Small intestine (tissue), 7 donors: ENCODE results near the gene SYNE1. TPM values are rescaled to one million over a fixed set of nuclear protein-coding genes. Genes with fewer than 3 reads are reported as not detected.
A peak's percentile ranks its signal among the peaks of the same experiment; 100 is the strongest.

Experiments
- DNase-seq, 2 donors: peaks; one replicate each; pipeline versions ENCODE4 v3.0.0 to v3.0.0-alpha.2; 2013
- FAIRE-seq: peaks from 2 replicates; lab custom pipeline; 2012; peaks lifted over from hg19 to GRCh38; lab: Jason Lieb, UNC
- H3K27ac ChIP-seq, 3 donors: one replicate each; pipeline ENCODE4 v1.5.1; 2013; ENCODE audit warnings: low read length in 2 of 3, mild to moderate bottlenecking in 2 of 3, control low read depth in 1 of 3, inconsistent platforms in 1 of 3, low read depth in 1 of 3, moderate library complexity in 1 of 3
- H3K27me3 ChIP-seq, 3 donors: one replicate each; pipeline ENCODE4 v1.6.1; 2013; ENCODE audit warnings: low read length in 3 of 3, inconsistent platforms in 1 of 3; ENCODE audit not compliant: control insufficient read depth in 3 of 3, insufficient read depth in 3 of 3
- H3K36me3 ChIP-seq, 3 donors: one replicate each; pipeline ENCODE4 v1.6.1; 2013; ENCODE audit warnings: low read length in 3 of 3, inconsistent platforms in 1 of 3, low read depth in 1 of 3, mild to moderate bottlenecking in 1 of 3, moderate library complexity in 1 of 3; ENCODE audit not compliant: control insufficient read depth in 3 of 3, insufficient read depth in 2 of 3
- H3K4me1 ChIP-seq, 3 donors: one replicate each; pipeline ENCODE4 v1.6.1; 2013; ENCODE audit warnings: low read length in 2 of 3, inconsistent platforms in 1 of 3, low read depth in 1 of 3, mild to moderate bottlenecking in 1 of 3, moderate library complexity in 1 of 3; ENCODE audit not compliant: control insufficient read depth in 3 of 3, insufficient read depth in 2 of 3
- H3K4me3 ChIP-seq, 3 donors: one replicate each; pipeline ENCODE4 v1.5.1; 2013; ENCODE audit warnings: low read length in 3 of 3, control low read depth in 1 of 3, inconsistent platforms in 1 of 3, low read depth in 1 of 3, mild to moderate bottlenecking in 1 of 3, moderate library complexity in 1 of 3
- H3K9me3 ChIP-seq, 2 donors: one replicate each; pipeline ENCODE4 v1.6.1; 2013; ENCODE audit warnings: low read depth in 1 of 2, low read length in 1 of 2; ENCODE audit not compliant: control insufficient read depth in 2 of 2, insufficient read depth in 1 of 2
- WGBS, 3 donors: extraction: QIAGEN DNeasy Blood & Tissue Kit; methylation state at CpG; one replicate each; pipeline ENCODE4 v1.1.7; 2013; 5-methylcytosine and 5-hydroxymethylcytosine counted together
- polyA plus RNA-seq, 4 donors: library from polyadenylated mRNA; stranded (reverse) in 3 of 4; unstranded in 1 of 4; fragments of 200-250 nt in 3 of 4; fragments of 120-200 nt in 1 of 4; gene quantifications; one replicate each; pipeline versions ENCODE4 v1.2.1 to v1.2.3, GENCODE V29; 2013
- donor health status: healthy with polysubstance abuse.
- donor health status: control.
- donor health status: control.
- donor health status: Bipolar disorder and iron deficiency.
- donor health status: healthy.

Gene SYNE1
- polyA plus RNA-seq, 4 donors, result 4.0 to 18.9 (median 9.1) TPM

DNA sequence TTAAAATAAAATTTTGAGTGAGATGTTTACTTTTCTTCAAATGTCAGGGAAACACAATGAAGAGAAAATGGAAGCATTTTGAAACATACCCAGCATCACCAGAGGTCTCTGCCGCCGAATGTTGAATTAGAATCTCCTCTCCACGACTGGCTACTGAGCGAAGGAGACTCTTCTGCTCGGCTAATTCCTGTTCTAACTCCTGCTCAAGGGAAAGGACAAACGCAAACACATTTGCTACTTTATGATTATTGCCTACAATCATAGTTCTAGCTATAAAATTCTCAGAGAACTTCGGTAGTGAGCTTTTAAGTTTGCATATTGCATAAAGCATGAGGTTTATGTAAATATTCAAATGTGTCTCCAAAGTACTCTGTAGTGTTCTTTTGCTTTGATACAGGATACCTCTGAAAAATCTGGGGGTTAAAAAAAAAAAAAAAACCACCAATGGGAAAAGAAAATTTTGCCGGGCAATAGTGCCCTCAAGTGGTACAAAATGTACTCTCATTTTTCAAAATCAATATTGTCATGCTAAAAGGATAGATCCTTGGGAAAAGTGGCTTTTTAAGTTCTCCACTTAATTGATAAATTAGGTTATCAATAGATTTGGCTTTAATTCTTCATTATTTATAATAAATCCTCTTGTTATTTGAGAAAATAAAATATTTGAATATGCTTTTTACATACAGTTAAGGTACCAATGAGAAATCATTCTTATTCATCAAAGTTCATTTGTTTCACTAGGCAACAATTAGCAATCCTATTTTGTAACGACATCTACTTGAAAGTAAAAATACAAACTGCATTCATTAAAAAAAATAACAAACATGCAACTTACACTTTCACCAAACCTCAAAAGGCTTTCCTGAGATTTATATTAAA, 369.0 kb downstream of the SYNE1 start:
- peak; percentile 19 for FAIRE-seq
- 20 to 51% (median 42%) methylated on average over 9 of the region's 9 CpGs for WGBS, 3 donors

DNA sequence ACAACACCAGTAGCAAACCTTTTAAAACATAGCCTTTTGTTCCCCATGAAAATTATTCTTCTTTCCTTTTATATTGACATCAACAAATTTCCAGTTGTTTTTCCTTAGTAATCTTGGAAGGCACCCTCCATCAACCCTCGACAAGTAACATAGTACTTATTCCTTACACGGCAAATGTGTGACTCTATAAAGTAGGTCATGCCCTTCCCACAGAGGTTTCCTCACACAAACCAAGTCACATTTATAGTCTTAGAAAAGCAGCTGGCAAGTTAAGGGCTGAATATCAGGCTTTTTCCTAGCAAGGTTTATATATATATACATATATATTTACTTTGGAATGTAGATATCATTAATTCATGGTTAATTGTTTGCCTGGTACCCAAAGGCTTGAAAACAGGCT, 371.5 kb downstream of the SYNE1 start:
- WGBS, 3 donors, result 46 to 51% (median 49%) methylated on average over 2 of the region's 2 CpGs
- no peaks in the 10 kb centered on the region for H3K9me3 ChIP-seq

More for the DNA sequence above, 369.0 kb downstream of the SYNE1 start:
- peaks cover 0 to 4% (median 0%) of the 10 kb centered on the region in 3 donors for H3K4me1 ChIP-seq
- H3K27ac ChIP-seq, result no peak overlapping the region
- DNase-seq, result peak; percentile 16 to 39
- no peaks in the 10 kb centered on the region for H3K27me3 ChIP-seq
- no peak overlapping the region for H3K4me3 ChIP-seq
- no peaks in the 10 kb centered on the region for H3K9me3 ChIP-seq
- peaks cover 0 to 5% (median 3%) of the 10 kb centered on the region in 3 donors for H3K36me3 ChIP-seq

DNA sequence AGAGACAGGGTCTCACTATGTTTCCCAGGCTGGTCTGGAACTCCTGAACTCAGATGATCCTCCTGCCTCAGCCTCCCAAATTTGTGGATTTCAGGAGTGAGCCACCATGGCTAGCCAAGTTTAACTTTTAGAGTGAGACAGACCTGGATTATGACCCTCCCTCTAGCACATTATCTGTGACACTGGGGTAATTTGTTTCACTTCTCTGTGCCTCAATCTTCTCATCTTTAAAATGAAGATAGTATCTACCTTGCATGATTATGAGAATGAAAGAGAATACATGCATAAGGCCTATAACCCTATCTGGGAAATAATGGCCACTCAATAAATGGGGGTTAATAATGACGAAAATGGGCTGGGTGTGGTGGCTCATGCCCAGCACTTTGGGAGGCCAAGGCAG, 373.6 kb downstream of the SYNE1 start:
- no peak overlapping the region for H3K4me3 ChIP-seq
- H3K27me3 ChIP-seq, result no peaks in the 10 kb centered on the region
- no peaks in the 10 kb centered on the region for H3K4me1 ChIP-seq
- peaks cover 0 to 13% (median 7%) of the 10 kb centered on the region in 3 donors for H3K36me3 ChIP-seq
- 33 to 94% (median 90%) methylated on average over 1 of the region's 1 CpG for WGBS, 3 donors
- H3K27ac ChIP-seq, result no peak overlapping the region
- FAIRE-seq (no peak), DNase-seq (no peak)
- peaks cover 0 to 1% of the 10 kb centered on the region in 2 donors for H3K9me3 ChIP-seq

More for the DNA sequence above, 371.5 kb downstream of the SYNE1 start:
- no peak overlapping the region for H3K4me3 ChIP-seq
- no peaks in the 10 kb centered on the region for H3K4me1 ChIP-seq
- FAIRE-seq (no peak), DNase-seq (no peak)
- peaks cover 0 to 13% (median 3%) of the 10 kb centered on the region in 3 donors for H3K36me3 ChIP-seq
- no peaks in the 10 kb centered on the region for H3K27me3 ChIP-seq
- H3K27ac ChIP-seq, result no peak overlapping the region

DNA sequence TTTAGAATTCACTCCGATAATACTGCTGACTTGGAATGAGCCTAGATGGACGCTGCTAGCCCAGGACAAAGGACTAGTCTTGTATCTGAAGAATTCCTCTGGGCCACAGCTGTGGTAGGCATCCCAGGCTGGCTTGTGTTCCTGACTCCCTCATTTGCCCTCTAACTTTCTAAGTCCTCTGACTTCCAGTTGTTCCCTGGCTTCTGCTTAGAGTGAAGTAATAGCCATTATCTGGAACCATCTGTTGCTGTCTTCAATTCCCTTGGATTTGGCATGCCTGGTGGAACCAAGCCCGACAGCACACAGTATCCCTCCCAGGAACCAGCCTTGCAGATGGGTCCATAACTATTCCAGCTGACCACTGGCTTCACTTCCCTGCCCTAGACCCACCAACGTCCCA, 376.0 kb downstream of the SYNE1 start:
- no peak for FAIRE-seq
- WGBS, 3 donors, result 81 to 94% (median 81%) methylated on average over 4 of the region's 4 CpGs
- H3K4me3 ChIP-seq, result no peak overlapping the region

DNA sequence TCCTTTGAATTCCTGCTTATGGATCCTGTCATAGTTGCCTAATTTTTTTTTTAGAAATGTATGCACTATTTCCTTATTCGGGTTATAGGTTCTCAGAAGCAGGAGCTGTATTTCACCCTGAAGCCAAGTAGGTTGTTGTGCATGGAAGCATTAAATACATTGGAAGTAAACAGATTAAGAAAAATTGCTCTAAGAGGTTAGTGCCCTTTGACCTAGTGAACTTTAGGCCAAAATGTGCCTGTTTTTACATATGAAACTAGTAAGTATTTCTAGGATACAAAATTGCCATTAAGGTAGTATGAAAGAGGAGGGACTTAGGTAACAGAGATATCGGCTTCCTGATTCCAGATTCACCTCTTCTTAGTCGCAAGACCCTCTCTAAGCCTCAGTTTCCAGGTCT, 377.9 kb downstream of the SYNE1 start:
- H3K36me3 ChIP-seq, result peaks cover 0 to 17% (median 7%) of the 10 kb centered on the region in 3 donors
- 80 to 90% (median 81%) methylated on average over 3 of the region's 3 CpGs for WGBS, 3 donors
- H3K27me3 ChIP-seq, result no peaks in the 10 kb centered on the region
- FAIRE-seq, result no peak
- no peak overlapping the region for H3K4me3 ChIP-seq
- H3K9me3 ChIP-seq, result peaks cover 0 to 2% of the 10 kb centered on the region in 2 donors
- H3K4me1 ChIP-seq, result no peaks in the 10 kb centered on the region
- no peak overlapping the region for H3K27ac ChIP-seq
- no peak for DNase-seq

More for the DNA sequence above, 376.0 kb downstream of the SYNE1 start:
- peaks cover 0 to 2% of the 10 kb centered on the region in 2 donors for H3K9me3 ChIP-seq
- H3K4me1 ChIP-seq, result no peaks in the 10 kb centered on the region
- H3K36me3 ChIP-seq, result peaks cover 0 to 13% (median 7%) of the 10 kb centered on the region in 3 donors
- H3K27me3 ChIP-seq, result no peaks in the 10 kb centered on the region
- no peak overlapping the region for H3K27ac ChIP-seq
- no peak for DNase-seq

DNA sequence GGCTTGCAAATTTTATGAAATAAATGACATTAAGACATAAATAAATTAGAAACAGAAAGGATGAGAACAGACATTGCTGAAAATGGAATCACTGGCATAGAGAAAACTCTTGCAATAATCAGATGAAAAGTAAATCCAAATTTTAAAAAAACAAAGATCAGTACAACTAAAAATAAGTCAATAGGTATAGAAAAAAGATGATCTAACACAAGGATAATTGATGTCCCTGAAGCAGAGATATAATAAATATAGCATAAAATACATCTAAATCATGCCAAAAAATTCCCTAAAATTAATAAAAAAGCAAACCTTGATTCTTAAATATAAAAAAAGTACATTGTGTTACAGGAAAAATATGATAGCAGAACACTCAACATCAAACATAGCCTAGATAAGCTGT, 379.6 kb downstream of the SYNE1 start:
- FAIRE-seq (no peak), DNase-seq (no peak)
- no peak overlapping the region for H3K4me3 ChIP-seq
- H3K9me3 ChIP-seq, result peaks cover 0 to 2% of the 10 kb centered on the region in 2 donors
- H3K27ac ChIP-seq, result no peak overlapping the region
- no peaks in the 10 kb centered on the region for H3K4me1 ChIP-seq
- H3K27me3 ChIP-seq, result no peaks in the 10 kb centered on the region
- peaks cover 0 to 14% (median 7%) of the 10 kb centered on the region in 3 donors for H3K36me3 ChIP-seq

DNA sequence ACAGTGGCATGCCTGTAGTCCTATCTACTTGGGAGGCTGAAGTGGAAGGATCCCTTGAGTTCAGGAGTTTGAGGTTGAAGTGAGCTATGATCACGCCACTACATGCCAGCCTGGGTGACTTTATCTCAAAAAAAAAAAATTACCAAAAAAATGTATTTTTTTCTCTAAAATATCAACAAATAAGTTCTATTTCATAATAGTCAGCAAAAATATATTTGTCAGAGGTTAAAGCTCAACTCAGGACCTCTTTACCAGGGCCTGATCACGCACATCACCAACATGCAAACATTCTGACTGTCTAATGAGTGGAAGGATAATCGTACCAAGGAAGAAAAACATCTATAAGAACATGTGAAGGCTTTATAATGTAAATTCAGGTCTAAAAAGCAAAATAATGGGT, 387.0 kb downstream of the SYNE1 start:
- Histone ChIP-seq H3K4me3 (no peak overlapping the region), H3K4me1 (no peaks in the 10 kb centered on the region), H3K9me3 (no peaks in the 10 kb centered on the region), H3K27ac (no peak overlapping the region), H3K36me3 (peaks cover 0 to 2% (median 0%) of the 10 kb centered on the region in 3 donors), H3K27me3 (no peaks in the 10 kb centered on the region)
- FAIRE-seq, result no peak
- DNase-seq, result no peak
- 96 to 97% (median 96%) methylated on average over 3 of the region's 3 CpGs for WGBS, 3 donors

DNA sequence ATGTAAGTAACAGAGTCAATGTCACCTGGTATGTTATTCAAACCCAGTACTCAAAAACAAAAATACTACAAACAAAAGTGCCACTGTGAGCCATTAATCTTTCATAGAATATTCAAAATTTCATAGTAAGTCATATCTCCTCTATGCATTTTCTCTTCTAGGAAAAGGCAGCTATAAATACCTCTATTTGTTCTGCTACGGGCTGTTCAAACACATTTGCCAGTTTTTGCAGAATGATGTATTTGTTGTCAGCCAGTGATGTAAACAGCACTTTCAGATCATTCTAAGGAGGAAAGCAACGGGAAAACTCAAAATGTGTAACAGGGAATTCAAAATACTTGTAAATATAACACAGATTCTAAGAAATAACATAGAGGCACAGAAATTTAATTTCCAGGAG, 388.2 kb downstream of the SYNE1 start:
- DNase-seq, result no peak
- no peak for FAIRE-seq
- H3K4me3 ChIP-seq, result no peak overlapping the region
- H3K36me3 ChIP-seq, result peaks cover 0 to 2% (median 0%) of the 10 kb centered on the region in 3 donors
- no peak overlapping the region for H3K27ac ChIP-seq
- H3K4me1 ChIP-seq, result no peaks in the 10 kb centered on the region
- H3K27me3 ChIP-seq, result no peaks in the 10 kb centered on the region
- WGBS, 3 donors, result 26 to 45% (median 38%) methylated on average over 2 of the region's 2 CpGs
- H3K9me3 ChIP-seq, result no peaks in the 10 kb centered on the region
